Neural progenitor cell (in vitro differentiated cells): ENCODE measurements around the gene NPRL2.

Source experiments
- CTCF ChIP-seq: fragments of 200-600 bp; sonication (generic); IDR thresholded peaks from 2 replicates; pipeline ENCODE4 v1.5.1; 2017; ENCODE audit warnings: antibody characterized with exemption, mild to moderate bottlenecking
- EZH2 ChIP-seq: fragments of 200-600 bp; sonication (generic); IDR thresholded peaks from 2 replicates; pipeline ENCODE4 v1.6.1; 2017; ENCODE audit warnings: antibody characterized with exemption, mild to moderate bottlenecking, moderate library complexity

- no peak for TF ChIP-seq CTCF
- no peak for TF ChIP-seq EZH2
Measured at GRCh38 chr3:50327943-50328691, 22.5 kb downstream of the NPRL2 start, which contains the start of gene TUSC2.
